Loucy (cell line): ENCODE results near the gene CSF1.

Experiments
- CTCF ChIP-seq: fragments of 200-600 bp; sonication (generic); conservative IDR thresholded peaks from 2 replicates; pipeline ENCODE4 v1.5.1; 2014; ENCODE audit warnings: mild to moderate bottlenecking, antibody characterized with exemption, low read length
- EZH2phosphoT487 ChIP-seq: fragments of 200-600 bp; IDR thresholded peaks from 2 replicates; pipeline ENCODE4 v1.6.1; 2018; ENCODE audit warnings: antibody characterized with exemption, mild to moderate bottlenecking, moderate library complexity, borderline replicate concordance

DNA sequence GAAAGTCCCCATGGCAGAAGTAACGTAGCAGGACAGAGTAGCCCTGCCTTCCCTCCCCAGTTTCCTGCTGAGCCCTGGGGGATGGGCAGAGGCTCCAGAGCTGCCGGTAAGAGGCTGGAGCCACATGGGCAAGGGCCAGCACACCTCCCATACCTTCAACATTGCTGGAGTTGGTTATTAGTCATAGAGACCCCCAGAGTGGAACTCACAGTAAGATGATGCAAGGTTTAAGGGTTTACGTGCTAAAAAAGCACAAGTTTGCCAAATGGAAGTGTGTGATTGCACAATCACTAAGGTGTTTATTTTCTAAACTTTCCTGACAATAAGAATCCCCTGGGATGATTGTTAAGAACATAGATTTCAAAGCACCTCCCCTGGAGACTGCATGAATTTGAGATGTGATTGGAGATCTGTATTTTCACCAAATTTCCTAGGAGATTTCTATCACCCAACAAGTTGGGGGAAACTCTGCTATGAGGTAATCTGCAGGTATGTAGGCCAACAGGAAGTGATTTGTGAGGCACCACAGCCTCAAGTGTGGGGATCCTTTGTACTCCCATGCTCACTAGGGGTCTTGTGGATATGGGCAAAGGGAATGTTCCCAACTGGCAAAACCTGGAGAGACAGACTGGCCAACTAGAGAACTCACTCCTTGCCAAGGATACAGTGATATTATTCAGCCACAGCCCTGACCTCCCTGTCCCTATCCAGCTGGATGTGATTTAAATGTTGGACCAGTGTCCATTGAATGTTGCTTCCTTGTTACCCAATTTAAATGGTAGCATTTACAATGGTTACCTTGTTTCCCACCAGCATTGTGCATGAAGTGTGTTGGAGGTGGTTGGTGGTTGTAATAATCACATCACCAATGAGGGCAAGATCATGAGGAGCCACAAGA is 37.1 kb upstream of the CSF1 start:
- TF ChIP-seq EZH2phosphoT487 (no peak), CTCF (no peak)
